HG02938 (cell line): Measurements from ENCODE around the gene SP2.

Experiments used
- ATAC-seq: cut with Tn5 transposase; IDR thresholded peaks from one replicate; pipeline ENCODE4 v1.9.1; 2021; ENCODE audit warnings: mild to moderate bottlenecking, moderate library complexity; ENCODE audit not compliant: unreplicated experiment

SP2 gene

GRCh38 chr17:47969930-47970724 lies 74.1 kb downstream of the SP2 start:
- ATAC-seq = no peak

DNA sequence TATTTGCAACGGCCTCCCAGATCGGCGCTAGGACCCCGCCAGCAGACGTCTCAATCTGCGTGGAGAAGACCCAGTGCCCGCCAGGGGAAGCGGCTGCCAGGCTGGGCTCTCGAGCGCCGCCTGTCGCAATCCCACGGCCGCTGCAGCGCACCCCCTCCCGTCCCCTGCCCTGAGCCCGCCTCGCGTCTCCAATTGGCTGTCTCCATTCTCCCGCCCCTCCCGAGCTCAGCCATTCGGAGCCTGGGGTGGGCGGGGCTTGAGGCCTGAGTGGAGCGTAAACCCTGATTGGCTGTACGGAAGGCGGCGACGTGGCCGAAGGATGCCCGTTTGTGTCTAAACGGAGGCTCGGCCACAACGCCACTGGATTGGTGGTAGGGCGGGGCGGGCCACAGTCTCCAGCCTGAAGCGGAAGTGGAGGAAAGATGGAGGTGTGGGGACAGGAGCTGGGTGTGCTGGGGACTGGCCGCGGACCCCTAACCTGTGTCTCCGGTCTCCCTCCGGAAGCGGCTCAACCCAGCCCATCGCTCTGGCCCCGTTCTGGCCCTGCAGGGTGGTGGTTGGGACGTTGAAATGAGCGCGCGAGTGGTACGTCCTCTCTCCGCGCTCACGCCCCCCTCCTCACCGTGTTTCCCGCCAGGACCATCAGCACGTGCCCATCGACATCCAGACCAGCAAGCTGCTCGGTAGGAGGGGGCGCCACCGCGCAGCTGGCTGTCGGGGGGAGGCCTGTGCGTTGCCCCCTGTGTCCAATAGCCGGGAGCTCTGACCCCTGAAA lies 74.9 kb downstream of the SP2 start, which contains the start of gene CDK5RAP3:
Gene CDK5RAP3 (plus strand): TSS at position 389 of the 775 bp plus-strand sequence. CDS start 34 bp downstream, at position 423.
- peak; percentile 94 for ATAC-seq

- ATAC-seq = no peak
These were observed 77.5 kb downstream of the SP2 start for GRCh38 chr17:47973541-47973940.

DNA sequence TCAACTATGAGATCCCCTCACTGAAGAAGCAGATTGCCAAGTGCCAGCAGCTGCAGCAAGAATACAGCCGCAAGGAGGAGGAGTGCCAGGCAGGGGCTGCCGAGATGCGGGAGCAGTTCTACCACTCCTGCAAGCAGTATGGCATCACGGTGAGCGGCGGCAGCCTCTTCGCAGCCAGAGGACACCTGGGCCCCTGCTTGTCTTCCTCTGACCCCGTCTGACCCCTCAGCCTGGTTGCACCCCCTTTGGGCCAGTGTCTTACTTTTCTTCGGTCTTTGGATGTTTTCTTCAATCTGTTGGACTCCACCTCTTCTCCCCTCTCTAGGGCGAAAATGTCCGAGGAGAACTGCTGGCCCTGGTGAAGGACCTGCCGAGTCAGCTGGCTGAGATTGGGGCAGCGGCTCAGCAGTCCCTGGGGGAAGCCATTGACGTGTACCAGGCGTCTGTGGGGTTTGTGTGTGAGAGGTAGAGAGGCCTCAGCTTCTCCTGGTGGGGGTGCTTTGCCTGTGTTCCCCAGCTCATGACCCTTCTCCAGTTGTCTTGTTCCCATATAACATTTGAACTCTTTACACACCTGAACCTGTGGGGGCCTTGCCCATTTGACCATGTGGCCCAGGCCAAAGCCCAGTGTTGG lies 79.3 kb downstream of the SP2 start:
- ATAC-seq = no peak

- ATAC-seq = no peak
These were observed 79.8 kb downstream of the SP2 start for GRCh38 chr17:47975823-47976205.

DNA sequence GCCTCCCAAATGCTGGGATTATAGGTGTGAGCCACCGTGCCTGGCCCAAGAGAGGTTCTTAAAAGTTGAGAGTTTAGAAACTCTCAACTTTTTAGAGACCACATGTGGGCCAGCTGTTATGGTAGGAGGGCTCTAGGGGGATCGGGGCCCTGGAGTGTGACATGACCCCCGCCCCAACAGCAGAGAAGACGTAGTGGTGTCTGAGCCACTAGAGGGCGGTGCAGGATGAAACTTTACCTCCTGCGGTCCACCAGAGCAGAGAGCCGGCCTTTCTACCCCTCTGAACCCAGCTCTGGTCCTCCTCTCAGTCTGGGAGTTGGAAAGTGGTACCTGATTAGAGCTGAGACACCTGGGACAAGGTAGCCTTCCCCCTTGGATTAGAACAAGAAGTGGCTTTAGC lies 82.3 kb downstream of the SP2 start:
- no peak for ATAC-seq
